NB4 (cell line): ENCODE results near the gene TSPAN15.

Source experiments
- DNase-seq: peaks from one replicate; pipeline ENCODE4 v3.0.0; 2010; ENCODE audit warnings: low read depth
- H3K4me3 ChIP-seq: one replicate; pipeline ENCODE4 v1.5.1; 2011; ENCODE audit warnings: mild to moderate bottlenecking, low read depth, low read length, moderate library complexity
- CTCF ChIP-seq: IDR thresholded peaks from one replicate; pipeline ENCODE4 v1.5.1; 2012; ENCODE audit warnings: low read depth, low read length
- MAX ChIP-seq: IDR thresholded peaks from 2 replicates; pipeline ENCODE4 v1.6.1; 2011; ENCODE audit warnings: low read depth, low read length
- MYC ChIP-seq: IDR thresholded peaks from 2 replicates; pipeline ENCODE4 v1.6.1; 2011; ENCODE audit warnings: low read depth, low read length
- POLR2A ChIP-seq: IDR thresholded peaks from 2 replicates; pipeline ENCODE4 v1.6.1; 2011; ENCODE audit warnings: mild to moderate bottlenecking; ENCODE audit not compliant: insufficient read length; ENCODE audit errors: extremely low read depth

The TSPAN15 gene

DNA sequence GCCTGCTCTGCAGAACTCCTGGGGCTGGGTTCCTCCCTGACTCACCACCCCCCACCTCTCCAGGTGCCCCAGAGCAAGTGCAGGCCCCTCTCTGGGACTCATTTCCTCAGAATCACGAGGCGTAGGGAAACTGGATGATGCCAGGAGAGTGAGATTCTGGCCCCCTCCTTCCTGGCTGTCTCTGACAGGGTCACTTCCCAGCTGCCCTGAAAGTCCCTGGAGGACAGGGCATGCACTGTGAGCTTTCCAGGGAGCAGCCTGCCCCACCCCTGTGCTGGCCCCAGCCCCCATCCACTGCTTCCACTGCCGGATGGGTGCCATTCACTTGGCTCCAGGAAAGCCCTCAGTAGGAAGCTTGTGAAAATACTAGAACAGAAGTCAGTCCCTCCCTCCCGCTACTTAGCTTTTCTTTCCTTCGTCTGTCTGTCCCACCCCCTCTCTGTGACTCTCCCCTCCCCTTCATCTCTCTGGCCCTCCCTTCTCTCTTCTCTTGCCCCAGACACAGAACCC, 44.9 kb upstream of the TSPAN15 start:
- no peak for DNase-seq
- TF ChIP-seq MYC (no peak), POLR2A (no peak), MAX (no peak), CTCF (no peak)
- no peak overlapping the region for H3K4me3 ChIP-seq

- no peak for DNase-seq
- TF ChIP-seq POLR2A (no peak), MAX (no peak), CTCF (no peak), MYC (no peak)
These were observed 44.3 kb upstream of the TSPAN15 start for GRCh38 chr10:69406816-69407580.

GRCh38 chr10:69407621-69408301, 43.5 kb upstream of the TSPAN15 start:
- peak; percentile 71 for DNase-seq
- no peak overlapping the region for H3K4me3 ChIP-seq
- peak; percentile 80 for TF ChIP-seq MAX
- no peak for TF ChIP-seq POLR2A
- TF ChIP-seq CTCF, result peak; percentile 69
- TF ChIP-seq MYC, result 0 out of 2 replicates have a peak, but pooled peaks have one; percentile 20

More at GRCh38 chr10:69406816-69407580, 44.3 kb upstream of the TSPAN15 start:
- no peak overlapping the region for H3K4me3 ChIP-seq

- no peak overlapping the region for H3K4me3 ChIP-seq
- TF ChIP-seq MYC (peak; percentile 60), MAX (peak; percentile 78), POLR2A (no peak), CTCF (peak; percentile 59)
- peak; percentile 93 for DNase-seq
These were observed 42.7 kb upstream of the TSPAN15 start for GRCh38 chr10:69408318-69409175.

DNA sequence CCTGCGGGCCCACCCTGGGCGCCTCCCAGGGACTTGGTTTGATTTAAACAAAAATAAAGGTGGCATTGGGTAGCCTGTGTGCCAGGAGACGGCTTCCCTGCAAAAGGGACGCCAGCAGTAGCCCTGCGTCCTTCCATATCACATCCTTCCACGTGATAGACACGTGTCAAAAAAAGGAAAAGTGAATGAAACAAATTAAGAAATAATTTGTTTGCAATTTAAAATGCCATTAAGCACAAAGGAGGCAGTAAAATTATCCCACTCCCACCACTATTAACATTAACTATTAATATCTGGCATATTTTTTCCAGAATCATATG, 42.1 kb upstream of the TSPAN15 start:
- TF ChIP-seq CTCF, result no peak
- TF ChIP-seq MAX, result no peak
- TF ChIP-seq POLR2A, result no peak
- TF ChIP-seq MYC, result no peak
- no peak for DNase-seq

More for the DNA sequence above, 42.1 kb upstream of the TSPAN15 start:
- no peak overlapping the region for H3K4me3 ChIP-seq
